Measurements from ENCODE around the gene COL5A1.

COL5A1 gene

GRCh38 chr9:134885679-134886412 lies 244.2 kb downstream of the COL5A1 start:
- peak in 1 of 2 donors; percentile 9 for DNase-seq

GRCh38 chr9:134886413-134886913 lies 244.9 kb downstream of the COL5A1 start:
- peak in 1 of 2 donors; percentile 7 for DNase-seq

- DNase-seq, result peak in 1 of 2 donors; percentile 8
Observed at GRCh38 chr9:134887219-134887618, 245.6 kb downstream of the COL5A1 start.

- DNase-seq, result no peak
Observed at GRCh38 chr9:134887686-134888602, 246.3 kb downstream of the COL5A1 start.

- no peak for DNase-seq
Observed at GRCh38 chr9:134888603-134889190, 247.1 kb downstream of the COL5A1 start.

GRCh38 chr9:134889386-134890154 lies 248.0 kb downstream of the COL5A1 start:
- no peak for DNase-seq

GRCh38 chr9:134890155-134890495 lies 248.5 kb downstream of the COL5A1 start:
- no peak for DNase-seq

GRCh38 chr9:134891053-134891452 lies 249.4 kb downstream of the COL5A1 start:
- no peak for DNase-seq

GRCh38 chr9:134891713-134892112 lies 250.1 kb downstream of the COL5A1 start:
- no peak for DNase-seq

GRCh38 chr9:134892221-134892620 lies 250.6 kb downstream of the COL5A1 start:
- no peak for DNase-seq

GRCh38 chr9:134892820-134893420 lies 251.3 kb downstream of the COL5A1 start:
- no peak for DNase-seq
